Activated CD8-positive, alpha-beta T cell treated with anti-CD3 and anti-CD28 coated beads for 36 hours (primary cell): ENCODE results near the gene CRACDL. TPM values are rescaled to one million over a fixed set of nuclear protein-coding genes. Genes with fewer than 3 reads are reported as not detected.

Source experiments
- ATAC-seq: fragments of 200-7000 bp; cut with Tn5 transposase; one replicate; pipeline ENCODE4 v1.10.0; 2021; ENCODE audit warnings: mild to moderate bottlenecking, moderate library complexity
- CTCF ChIA-PET: fragments of 350-600 bp; sonication (Branson Sonifier 250); formaldehyde crosslinking; loops from one replicate; lab custom pipeline; 2021; ENCODE audit warnings: antibody characterized with exemption; lab: Charles Lee
- POLR2A ChIA-PET: fragments of 350-600 bp; sonication (Branson Sonifier 250); formaldehyde crosslinking; loops from one replicate; lab custom pipeline; 2021; ENCODE audit warnings: antibody characterized with exemption; lab: Charles Lee
- DNase-seq: peaks from one replicate; pipeline ENCODE4 v3.0.0-alpha.2; 2020
- H3K27ac Mint-ChIP-seq: one replicate; pipeline ENCODE4 v1.8.0; 2021; ENCODE audit warnings: mild to moderate bottlenecking, mixed read lengths
- H3K27me3 Mint-ChIP-seq: one replicate; pipeline ENCODE4 v1.8.0; 2021; ENCODE audit warnings: mixed read lengths
- H3K36me3 Mint-ChIP-seq: one replicate; pipeline ENCODE4 v1.8.0; 2021; ENCODE audit warnings: low read depth, mixed read lengths
- H3K4me1 Mint-ChIP-seq: one replicate; pipeline ENCODE4 v1.8.0; 2021; ENCODE audit warnings: low read depth, mixed read lengths
- H3K4me3 Mint-ChIP-seq: one replicate; pipeline ENCODE4 v1.8.0; 2021; ENCODE audit warnings: mild to moderate bottlenecking, moderate library complexity, mixed read lengths
- H3K9me3 Mint-ChIP-seq: one replicate; pipeline ENCODE4 v1.8.0; 2021; ENCODE audit warnings: mixed read lengths
- CTCF ChIP-seq: fragments of 200-600 bp; IDR thresholded peaks from one replicate; pipeline ENCODE4 v1.8.0; 2022; ENCODE audit warnings: antibody characterized with exemption, mild to moderate bottlenecking
- intact Hi-C: fragments of 100-400 bp; cut with micrococcal nuclease; formaldehyde crosslinking; loops from one replicate; pipeline ENCODE4 v1.10.0; 2022
- total RNA-seq, 2 experiments: library from RNA; stranded (reverse); gene quantifications; one replicate each; pipeline ENCODE4 v1.2.3, GENCODE V29; 2021

Gene CRACDL
- total RNA-seq, 2 experiments from 2014 or later = 0.09 to 0.38 TPM

GRCh38 chr2:98899041-98899702 is 36.9 kb downstream of the CRACDL start:
- ATAC-seq (no peak), DNase-seq (no peak)
- intact Hi-C loops = no loop called here
- H3K4me3 Mint-ChIP-seq = no peak overlapping the region
- no peak for TF ChIP-seq CTCF
- no peaks in the 10 kb centered on the region for H3K4me1 Mint-ChIP-seq
- POLR2A ChIA-PET = no interaction called here
- CTCF ChIA-PET = interaction anchor here (0.7 kb wide), 1 partner anchor 243 kb away, joined by 3 read pairs; no protein-coding TSS in a partner anchor
- no peaks in the 10 kb centered on the region for H3K27me3 Mint-ChIP-seq
- no peak overlapping the region for H3K27ac Mint-ChIP-seq
- H3K9me3 Mint-ChIP-seq = no peaks in the 10 kb centered on the region
- no peaks in the 10 kb centered on the region for H3K36me3 Mint-ChIP-seq

GRCh38 chr2:98898423-98898841 is 37.6 kb downstream of the CRACDL start:
- TF ChIP-seq CTCF = no peak
- no peaks in the 10 kb centered on the region for H3K27me3 Mint-ChIP-seq
- intact Hi-C loops = no loop called here
- DNase-seq (no peak), ATAC-seq (no peak)
- H3K27ac Mint-ChIP-seq = no peak overlapping the region
- no peaks in the 10 kb centered on the region for H3K9me3 Mint-ChIP-seq
- H3K4me3 Mint-ChIP-seq = no peak overlapping the region
- ChIA-PET POLR2A (no interaction called here), CTCF (no interaction called here)
- no peaks in the 10 kb centered on the region for H3K36me3 Mint-ChIP-seq
- H3K4me1 Mint-ChIP-seq = no peaks in the 10 kb centered on the region

GRCh38 chr2:98897746-98898145 is 38.3 kb downstream of the CRACDL start:
- ChIA-PET POLR2A (interaction anchor here (0.7 kb wide), 1 partner anchor 52 kb away, joined by 4 read pairs; no protein-coding TSS in a partner anchor), CTCF (no interaction called here)
- no peak for TF ChIP-seq CTCF
- no peaks in the 10 kb centered on the region for H3K4me1 Mint-ChIP-seq
- no peaks in the 10 kb centered on the region for H3K36me3 Mint-ChIP-seq
- no peaks in the 10 kb centered on the region for H3K9me3 Mint-ChIP-seq
- DNase-seq = no peak
- no peak overlapping the region for H3K4me3 Mint-ChIP-seq
- no peaks in the 10 kb centered on the region for H3K27me3 Mint-ChIP-seq
- no peak overlapping the region for H3K27ac Mint-ChIP-seq
- no peak for ATAC-seq
- intact Hi-C loops = no loop called here

- intact Hi-C loops = no loop called here
- ChIA-PET CTCF (no interaction called here), POLR2A (no interaction called here)
- no peak for ATAC-seq
- Mint-ChIP-seq H3K4me3 (no peak overlapping the region), H3K36me3 (no peaks in the 10 kb centered on the region), H3K27me3 (no peaks in the 10 kb centered on the region), H3K9me3 (no peaks in the 10 kb centered on the region), H3K4me1 (no peaks in the 10 kb centered on the region), H3K27ac (no peak overlapping the region)
- no peak for TF ChIP-seq CTCF
- DNase-seq = no peak
Measured at GRCh38 chr2:98896944-98897343, 39.1 kb downstream of the CRACDL start.

GRCh38 chr2:98896416-98896815 is 39.6 kb downstream of the CRACDL start:
- no peak for DNase-seq
- no peak overlapping the region for H3K27ac Mint-ChIP-seq
- ChIA-PET CTCF (no interaction called here), POLR2A (no interaction called here)
- ATAC-seq = no peak
- H3K4me3 Mint-ChIP-seq = no peak overlapping the region
- no peaks in the 10 kb centered on the region for H3K36me3 Mint-ChIP-seq
- no peaks in the 10 kb centered on the region for H3K27me3 Mint-ChIP-seq
- H3K4me1 Mint-ChIP-seq = no peaks in the 10 kb centered on the region
- intact Hi-C loops = no loop called here
- no peak for TF ChIP-seq CTCF
- H3K9me3 Mint-ChIP-seq = no peaks in the 10 kb centered on the region
